OCI-LY1 (cell line): ENCODE data around the gene SULF2.

ENCODE experiments used
- EZH2 ChIP-seq: fragments of 200-600 bp; sonication (generic), shearing (Covaris generic); IDR thresholded peaks from 2 replicates; pipeline ENCODE4 v1.8.0; 2017; ENCODE audit warnings: borderline replicate concordance, mixed run types, mild to moderate bottlenecking, antibody characterized with exemption, low read length, moderate library complexity, mixed read lengths
- TF ChIP-seq, protein P1 (sequence below): fragments of 200-600 bp; sonication (generic), shearing (Covaris generic); IDR thresholded peaks from 2 replicates; pipeline ENCODE4 v1.5.1; 2017; ENCODE audit warnings: mild to moderate bottlenecking, antibody characterized with exemption, low read length, moderate library complexity, mixed read lengths

DNA sequence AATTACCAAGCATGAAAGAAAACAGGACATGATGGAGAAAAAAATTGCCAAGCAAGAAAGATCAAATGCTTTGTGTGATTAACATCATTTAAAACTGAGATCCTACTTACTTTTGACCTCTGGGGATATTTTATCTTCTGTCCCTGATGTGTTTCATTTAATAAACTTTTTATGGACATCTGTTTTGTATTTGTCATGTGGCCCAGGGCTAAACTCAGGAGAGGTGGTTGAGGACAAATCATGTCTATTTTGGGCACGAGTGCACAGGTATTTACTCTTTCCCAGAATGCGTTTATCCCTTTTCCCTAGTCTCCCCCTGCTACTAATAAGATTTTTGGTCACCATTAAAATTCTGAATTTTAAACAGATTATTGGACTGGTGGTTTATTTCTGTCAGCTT is 155.4 kb downstream of the SULF2 start:
- TF ChIP-seq, protein P1, sequence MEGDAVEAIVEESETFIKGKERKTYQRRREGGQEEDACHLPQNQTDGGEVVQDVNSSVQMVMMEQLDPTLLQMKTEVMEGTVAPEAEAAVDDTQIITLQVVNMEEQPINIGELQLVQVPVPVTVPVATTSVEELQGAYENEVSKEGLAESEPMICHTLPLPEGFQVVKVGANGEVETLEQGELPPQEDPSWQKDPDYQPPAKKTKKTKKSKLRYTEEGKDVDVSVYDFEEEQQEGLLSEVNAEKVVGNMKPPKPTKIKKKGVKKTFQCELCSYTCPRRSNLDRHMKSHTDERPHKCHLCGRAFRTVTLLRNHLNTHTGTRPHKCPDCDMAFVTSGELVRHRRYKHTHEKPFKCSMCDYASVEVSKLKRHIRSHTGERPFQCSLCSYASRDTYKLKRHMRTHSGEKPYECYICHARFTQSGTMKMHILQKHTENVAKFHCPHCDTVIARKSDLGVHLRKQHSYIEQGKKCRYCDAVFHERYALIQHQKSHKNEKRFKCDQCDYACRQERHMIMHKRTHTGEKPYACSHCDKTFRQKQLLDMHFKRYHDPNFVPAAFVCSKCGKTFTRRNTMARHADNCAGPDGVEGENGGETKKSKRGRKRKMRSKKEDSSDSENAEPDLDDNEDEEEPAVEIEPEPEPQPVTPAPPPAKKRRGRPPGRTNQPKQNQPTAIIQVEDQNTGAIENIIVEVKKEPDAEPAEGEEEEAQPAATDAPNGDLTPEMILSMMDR: no peak
- TF ChIP-seq EZH2: no peak
